A549 (cell line): ENCODE measurements around the gene MISFA.

ENCODE experiments used
- BHLHE40 ChIP-seq: IDR thresholded peaks from 2 replicates; pipeline ENCODE4 v1.6.1; 2012; ENCODE audit warnings: low read depth, low read length, inconsistent platforms
- CHD2 ChIP-seq: fragments of 150-350 bp; IDR thresholded peaks from 2 replicates; pipeline ENCODE4 v1.6.1; 2014; ENCODE audit warnings: low read length; ENCODE audit not compliant: partially characterized antibody
- MAZ ChIP-seq: fragments of 150-350 bp; IDR thresholded peaks from 2 replicates; pipeline ENCODE4 v1.6.1; 2014; ENCODE audit warnings: antibody characterized with exemption, low read depth, low read length, borderline replicate concordance
- PBX3 ChIP-seq: IDR thresholded peaks from 2 replicates; pipeline ENCODE4 v1.6.1; 2012
- POLR2A ChIP-seq: IDR thresholded peaks from 2 replicates; pipeline ENCODE4 v1.6.1; 2012; ENCODE audit warnings: mild to moderate bottlenecking, low read length
- TFCP2L1 ChIP-seq: fragments of 250-450 bp; sonication (Bioruptor Pico); IDR thresholded peaks from 2 replicates; pipeline ENCODE4 v1.5.0; 2021; ENCODE audit warnings: mild to moderate bottlenecking
- ZNF302 ChIP-seq: fragments of 250-450 bp; sonication (Bioruptor Pico); IDR thresholded peaks from 2 replicates; pipeline ENCODE4 v1.9.0; 2021; ENCODE audit warnings: inconsistent platforms, mild to moderate bottlenecking, moderate library complexity
- TF ChIP-seq, protein P1 (sequence below): fragments of 200-600 bp; sonication (generic); IDR thresholded peaks from 2 replicates; pipeline ENCODE4 v1.6.1; 2016; ENCODE audit warnings: antibody characterized with exemption, mild to moderate bottlenecking, moderate library complexity

DNA sequence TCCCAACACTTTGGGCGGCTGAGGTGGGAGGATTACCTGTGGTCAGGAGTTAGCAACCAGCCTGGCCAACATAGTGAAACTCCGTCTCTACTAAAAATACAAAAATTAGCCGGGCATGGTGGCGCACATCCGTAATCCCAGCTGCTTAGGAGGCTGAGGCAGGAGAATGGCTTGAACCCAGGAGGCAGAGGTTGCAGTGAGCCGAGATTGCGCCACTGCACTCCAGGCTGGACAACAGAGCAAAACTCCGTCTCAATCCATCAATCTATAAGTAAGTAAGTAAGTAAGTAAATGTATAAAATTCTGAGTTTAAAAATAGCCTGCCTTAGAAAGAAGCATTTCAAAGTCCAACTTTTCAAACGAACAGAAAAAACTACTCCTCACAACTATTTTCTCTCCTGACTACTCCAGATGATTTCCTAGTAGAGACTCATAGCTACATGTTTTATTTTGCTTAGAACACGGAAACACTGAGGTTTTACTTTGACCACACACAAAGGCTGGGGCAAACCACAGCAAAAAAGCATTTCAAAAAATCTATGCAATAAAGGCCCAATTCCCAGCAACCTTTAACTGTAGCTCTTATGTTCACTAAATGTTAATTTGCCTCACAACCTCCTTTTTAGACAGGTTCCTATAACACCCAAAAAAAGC is 18.2 kb downstream of the MISFA start:
- TF ChIP-seq ZNF302 (CRISPR knock-in tag): no peak
- TF ChIP-seq, protein P1, sequence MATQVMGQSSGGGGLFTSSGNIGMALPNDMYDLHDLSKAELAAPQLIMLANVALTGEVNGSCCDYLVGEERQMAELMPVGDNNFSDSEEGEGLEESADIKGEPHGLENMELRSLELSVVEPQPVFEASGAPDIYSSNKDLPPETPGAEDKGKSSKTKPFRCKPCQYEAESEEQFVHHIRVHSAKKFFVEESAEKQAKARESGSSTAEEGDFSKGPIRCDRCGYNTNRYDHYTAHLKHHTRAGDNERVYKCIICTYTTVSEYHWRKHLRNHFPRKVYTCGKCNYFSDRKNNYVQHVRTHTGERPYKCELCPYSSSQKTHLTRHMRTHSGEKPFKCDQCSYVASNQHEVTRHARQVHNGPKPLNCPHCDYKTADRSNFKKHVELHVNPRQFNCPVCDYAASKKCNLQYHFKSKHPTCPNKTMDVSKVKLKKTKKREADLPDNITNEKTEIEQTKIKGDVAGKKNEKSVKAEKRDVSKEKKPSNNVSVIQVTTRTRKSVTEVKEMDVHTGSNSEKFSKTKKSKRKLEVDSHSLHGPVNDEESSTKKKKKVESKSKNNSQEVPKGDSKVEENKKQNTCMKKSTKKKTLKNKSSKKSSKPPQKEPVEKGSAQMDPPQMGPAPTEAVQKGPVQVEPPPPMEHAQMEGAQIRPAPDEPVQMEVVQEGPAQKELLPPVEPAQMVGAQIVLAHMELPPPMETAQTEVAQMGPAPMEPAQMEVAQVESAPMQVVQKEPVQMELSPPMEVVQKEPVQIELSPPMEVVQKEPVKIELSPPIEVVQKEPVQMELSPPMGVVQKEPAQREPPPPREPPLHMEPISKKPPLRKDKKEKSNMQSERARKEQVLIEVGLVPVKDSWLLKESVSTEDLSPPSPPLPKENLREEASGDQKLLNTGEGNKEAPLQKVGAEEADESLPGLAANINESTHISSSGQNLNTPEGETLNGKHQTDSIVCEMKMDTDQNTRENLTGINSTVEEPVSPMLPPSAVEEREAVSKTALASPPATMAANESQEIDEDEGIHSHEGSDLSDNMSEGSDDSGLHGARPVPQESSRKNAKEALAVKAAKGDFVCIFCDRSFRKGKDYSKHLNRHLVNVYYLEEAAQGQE: no peak
- TF ChIP-seq MAZ: no peak
- TF ChIP-seq POLR2A: no peak
- no peak for TF ChIP-seq BHLHE40
- TF ChIP-seq PBX3: no peak
- TF ChIP-seq CHD2: no peak
- TF ChIP-seq TFCP2L1 (CRISPR knock-in tag): no peak
